NCI-H1417 (cell line): ENCODE measurements around the gene ERRFI1.
"Not testable (repeated sequence)": the region's sequence is repeated elsewhere in the genome, so short reads cannot be mapped to it uniquely, and the experiment has no call there.

ENCODE experiments used
- DNase-seq, 3 experiments: peaks; one replicate each; lab custom pipeline; 2025; lab: John Stamatoyannopoulos, UW

The ERRFI1 gene

GRCh38 chr1:8026153-8026975, at the start of gene ERRFI1:
ERRFI1 (minus strand) TSS chr1:8026309; CDS start chr1:8015619, 10,690 bp downstream.
- peak; percentile 95 to 96 (median 96) for DNase-seq

- no peak for DNase-seq
Observed at GRCh38 chr1:8075511-8076051, 49.5 kb upstream of the ERRFI1 start.

- DNase-seq = no peak
Observed at GRCh38 chr1:8073112-8073855, 47.2 kb upstream of the ERRFI1 start.

- peak in 2 of 3 experiments; percentile 17 to 59 for DNase-seq
Observed at GRCh38 chr1:8070381-8070811, 44.3 kb upstream of the ERRFI1 start.

- not testable (repeated sequence) for DNase-seq
Observed at GRCh38 chr1:8069614-8070320, 43.7 kb upstream of the ERRFI1 start.

- no peak for DNase-seq
Observed at GRCh38 chr1:8065369-8065768, 39.3 kb upstream of the ERRFI1 start.

- DNase-seq = no peak
Observed at GRCh38 chr1:8063298-8064036, 37.4 kb upstream of the ERRFI1 start.

GRCh38 chr1:8062861-8063260, 36.8 kb upstream of the ERRFI1 start:
- no peak for DNase-seq

GRCh38 chr1:8061673-8062386, 35.7 kb upstream of the ERRFI1 start:
- DNase-seq = no peak

GRCh38 chr1:8061210-8061609, 35.1 kb upstream of the ERRFI1 start:
- DNase-seq = no peak

GRCh38 chr1:8059161-8059622, 33.1 kb upstream of the ERRFI1 start:
- no peak for DNase-seq

- not testable (repeated sequence) for DNase-seq
Observed at GRCh38 chr1:8057779-8058178, 31.7 kb upstream of the ERRFI1 start.

- no peak for DNase-seq
Observed at GRCh38 chr1:8055973-8056372, 29.9 kb upstream of the ERRFI1 start.

GRCh38 chr1:8053878-8054567, 27.9 kb upstream of the ERRFI1 start:
- no peak for DNase-seq

- no peak for DNase-seq
Observed at GRCh38 chr1:8051650-8052049, 25.5 kb upstream of the ERRFI1 start.

GRCh38 chr1:8049229-8049628, 23.1 kb upstream of the ERRFI1 start:
- DNase-seq = not testable (repeated sequence)

GRCh38 chr1:8047686-8048445, 21.8 kb upstream of the ERRFI1 start:
- no peak for DNase-seq

- DNase-seq = no peak
Observed at GRCh38 chr1:8047112-8047511, 21.0 kb upstream of the ERRFI1 start.

- no peak for DNase-seq
Observed at GRCh38 chr1:8046391-8046790, 20.3 kb upstream of the ERRFI1 start.
